Naive thymus-derived CD8-positive, alpha-beta T cell (primary cell): Measurements from ENCODE around the gene MEMO1. TPM values are rescaled to one million over a fixed set of nuclear protein-coding genes. Genes with fewer than 3 reads are reported as not detected.
A peak's percentile ranks its signal among the peaks of the same experiment; 100 is the strongest.
"Not testable (repeated sequence)": the region's sequence is repeated elsewhere in the genome, so short reads cannot be mapped to it uniquely, and the experiment has no call there.

ENCODE experiments used
- ATAC-seq, 2 donors: fragments of 150-1000 bp; cut with Tn5 transposase in 1 of 2; sonication (Bioruptor Pico), chemical (Tn5 transposase) in 1 of 2; 1 replicate in 1 of 2; 2 replicates in 1 of 2; pipeline ENCODE4 v1.10.0; 2021; ENCODE audit warnings: mild to moderate bottlenecking in 2 of 2, moderate library complexity in 2 of 2
- POLR2A ChIA-PET: fragments of 350-600 bp; sonication (Branson Sonifier 250); formaldehyde crosslinking; loops from one replicate; lab custom pipeline; 2021; ENCODE audit warnings: antibody characterized with exemption; lab: Charles Lee
- DNase-seq, 10 donors: peaks; one replicate each; pipeline versions ENCODE4 v3.0.0 to v3.0.0-alpha.2; 2020 to 2022
- H3K27ac Mint-ChIP-seq, 10 donors: one replicate each; pipeline ENCODE4 v1.8.0; 2020 to 2022; ENCODE audit warnings: mild to moderate bottlenecking in 10 of 10, mixed read lengths in 10 of 10, moderate library complexity in 4 of 10, inconsistent platforms in 1 of 10
- H3K27me3 Mint-ChIP-seq, 5 donors: one replicate each; pipeline ENCODE4 v1.8.0; 2021 to 2022; ENCODE audit warnings: mixed read lengths in 5 of 5
- H3K36me3 Mint-ChIP-seq, 3 donors: one replicate each; pipeline ENCODE4 v1.8.0; 2020 to 2022; ENCODE audit warnings: mixed read lengths in 3 of 3, mild to moderate bottlenecking in 2 of 3, inconsistent platforms in 1 of 3
- H3K4me1 Mint-ChIP-seq, 4 donors: one replicate each; pipeline ENCODE4 v1.8.0; 2021 to 2022; ENCODE audit warnings: mixed read lengths in 4 of 4
- H3K4me3 Mint-ChIP-seq, 10 donors: one replicate each; pipeline ENCODE4 v1.8.0; 2020 to 2022; ENCODE audit warnings: mild to moderate bottlenecking in 10 of 10, mixed read lengths in 10 of 10, moderate library complexity in 6 of 10, inconsistent platforms in 1 of 10
- H3K9me3 Mint-ChIP-seq, 9 donors: one replicate each; pipeline ENCODE4 v1.8.0; 2020 to 2022; ENCODE audit warnings: mixed read lengths in 9 of 9, mild to moderate bottlenecking in 3 of 9, inconsistent platforms in 1 of 9, moderate library complexity in 1 of 9
- polyA plus RNA-seq, 3 donors: library from polyadenylated mRNA; unstranded; fragments of 300-500 nt; fragmentation: Illumina TruSeq; gene quantifications; one replicate each; pipeline ENCODE4 v1.2.3, GENCODE V29; 2021
- total RNA-seq, 8 experiments: library from RNA in 2 of 8; stranded (reverse) in 2 of 8; gene quantifications; one replicate each; pipeline ENCODE4 v1.2.3 and lab custom pipeline; 2021 to 2026

The MEMO1 gene
- total RNA-seq (10 to 100 TPM; 35.1 to 35.8 TPM), polyA plus RNA-seq (10 to 100 TPM; 23.7 to 26.2 (median 25.2) TPM), total RNA-seq (lab: John Stamatoyannopoulos, UW) (1.5 to 5.3 (median 3.4) reads per million in 6 experiments)

DNA sequence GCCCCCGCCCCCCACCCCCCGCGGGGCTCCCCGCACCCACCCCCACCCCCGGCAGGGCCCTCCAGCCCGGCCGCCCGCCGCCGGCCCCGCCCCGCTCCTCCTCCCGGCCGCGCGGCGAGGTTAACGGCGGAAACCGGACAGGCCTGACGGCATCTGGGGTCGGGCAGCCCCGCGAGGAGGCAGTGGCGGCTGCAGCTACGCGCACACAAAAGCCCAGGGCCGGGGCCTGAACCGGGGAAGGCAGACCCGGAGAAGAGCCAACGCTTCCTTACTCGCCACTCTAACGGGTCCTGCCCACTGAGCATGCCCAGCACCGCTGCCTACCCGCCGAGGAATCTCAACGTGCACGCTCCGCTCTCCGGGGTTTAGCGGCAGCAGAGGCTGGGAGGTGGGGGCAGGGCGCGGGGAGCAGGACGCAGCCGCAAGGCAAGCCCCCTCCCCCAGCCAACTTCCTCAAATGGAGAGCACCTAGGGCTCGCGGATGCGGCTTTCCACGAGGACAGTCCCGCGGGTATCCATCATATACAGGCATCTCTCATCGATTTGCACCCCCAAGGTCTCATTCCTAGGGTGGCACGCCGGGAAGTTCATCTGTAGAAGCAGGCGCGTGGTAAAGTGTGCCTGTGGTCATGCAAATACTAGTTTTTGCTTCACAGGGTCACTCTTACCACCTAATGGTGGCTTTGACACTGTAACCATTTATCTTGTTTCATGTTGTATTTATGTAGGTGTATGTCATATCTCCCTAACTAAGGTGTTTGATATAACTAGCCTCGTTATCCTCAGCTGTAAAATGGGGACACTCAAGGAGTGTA is at the start of gene MEMO1:
MEMO1 (minus strand) TSS at position 339 of the 815 bp plus-strand sequence. CDS start 761 bp downstream, outside the sequence.
- H3K4me3 Mint-ChIP-seq, result peak within 1 kb of the TSS; percentile 86 to 94 (median 90)
- H3K27ac Mint-ChIP-seq, result peak within 1 kb of the TSS; percentile 89 to 98 (median 95)
- H3K9me3 Mint-ChIP-seq, result no peaks in the 10 kb centered on the region
- POLR2A ChIA-PET, result interaction anchor here (0.6 to 1.7 kb wide), 8 partner anchors 11 to 154 kb away, joined by 3 to 19 read pairs (median 4); partner anchors contain the start of genes DPY30, SLC30A6 and SPAST
- H3K36me3 Mint-ChIP-seq, result peaks cover 0 to 2% (median 2%) of the 10 kb centered on the region in 3 donors
- H3K4me1 Mint-ChIP-seq, result peaks cover 23 to 49% (median 46%) of the 10 kb centered on the region in 4 donors
- ATAC-seq (peak; percentile 75 to 81), DNase-seq (peak; percentile 79 to 96 (median 92))
- H3K27me3 Mint-ChIP-seq, result no peaks in the 10 kb centered on the region

DNA sequence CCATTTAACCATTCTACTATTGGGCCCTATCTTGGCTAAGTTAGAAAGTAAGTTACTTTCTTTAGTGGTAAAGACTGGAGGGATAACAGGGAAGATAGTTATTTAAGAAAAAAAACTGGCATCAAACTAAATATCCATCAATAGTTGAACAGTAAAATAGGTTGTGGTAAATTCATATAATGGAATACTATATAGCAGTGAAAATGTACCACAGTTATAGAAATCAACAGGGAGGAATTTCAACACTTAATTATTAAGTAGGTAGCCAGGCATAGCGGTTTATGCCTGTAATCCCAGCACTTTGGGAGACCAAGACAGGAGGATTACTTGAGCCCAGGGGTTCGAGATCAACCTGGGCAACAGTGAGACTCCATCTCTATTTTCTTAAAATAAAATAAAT is 49.5 kb upstream of the MEMO1 start:
- Mint-ChIP-seq H3K4me1 (peaks cover 7 to 25% (median 16%) of the 10 kb centered on the region in 4 donors), H3K27me3 (no peaks in the 10 kb centered on the region), H3K9me3 (peaks cover 0 to 1% (median 0%) of the 10 kb centered on the region in 9 donors), H3K27ac (no peak overlapping the region), H3K4me3 (no peak overlapping the region), H3K36me3 (peaks cover 0 to under 1% (median 0%) of the 10 kb centered on the region in 3 donors)
- no peak for DNase-seq
- ATAC-seq, result no peak
- POLR2A ChIA-PET, result no interaction called here

DNA sequence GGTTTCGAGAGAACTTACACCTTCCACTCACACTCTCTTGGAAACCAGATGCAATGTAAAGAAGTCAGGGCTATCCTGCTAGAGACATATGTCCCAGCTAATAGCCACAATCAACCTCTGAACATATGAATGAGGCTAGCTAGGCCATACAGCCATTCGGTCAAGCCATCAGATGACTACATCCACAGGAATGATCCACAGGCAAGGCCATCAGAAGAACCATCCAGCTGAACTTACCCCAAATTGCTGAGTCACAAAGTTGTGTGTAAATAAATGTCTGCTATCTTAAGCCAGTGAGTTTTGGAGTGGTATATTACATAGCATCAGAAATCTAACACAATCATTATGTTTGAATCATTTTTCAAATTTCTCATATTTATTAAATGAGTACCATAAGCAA is 47.3 kb upstream of the MEMO1 start:
- peaks cover 5 to 13% (median 7%) of the 10 kb centered on the region in 4 donors for H3K4me1 Mint-ChIP-seq
- H3K9me3 Mint-ChIP-seq, result peaks cover 0 to 1% (median 0%) of the 10 kb centered on the region in 9 donors
- no peaks in the 10 kb centered on the region for H3K36me3 Mint-ChIP-seq
- H3K27me3 Mint-ChIP-seq, result no peaks in the 10 kb centered on the region
- H3K27ac Mint-ChIP-seq, result no peak overlapping the region
- H3K4me3 Mint-ChIP-seq, result no peak overlapping the region
- POLR2A ChIA-PET, result no interaction called here
- no peak for ATAC-seq
- DNase-seq, result no peak

DNA sequence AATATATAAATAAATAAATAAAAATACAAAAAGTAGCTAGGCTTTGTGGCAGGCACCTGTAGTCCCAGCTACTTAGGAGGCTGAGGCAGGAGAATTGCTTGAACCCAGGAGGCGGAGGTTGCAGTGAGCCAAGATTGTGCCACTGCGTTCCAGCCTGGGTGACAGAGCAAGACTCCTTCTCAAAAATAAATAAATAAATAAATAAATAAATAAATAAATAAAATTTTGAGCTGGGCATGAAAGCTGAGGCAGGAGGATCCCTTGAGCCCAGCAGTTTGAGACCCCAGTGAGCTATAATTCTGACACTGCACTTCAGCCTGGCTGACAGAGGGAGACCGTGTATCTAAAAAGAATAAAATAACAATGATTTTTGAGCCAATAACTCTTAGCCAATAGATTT is 43.8 kb upstream of the MEMO1 start:
- POLR2A ChIA-PET, result interaction anchor here (1.0 kb wide), 1 partner anchor 15 kb away, joined by 5 read pairs; the partner anchor contains the start of gene DPY30
- not testable (repeated sequence) for H3K36me3 Mint-ChIP-seq, H3K9me3 Mint-ChIP-seq, ATAC-seq, H3K27me3 Mint-ChIP-seq, H3K27ac Mint-ChIP-seq, DNase-seq, H3K4me3 Mint-ChIP-seq, H3K4me1 Mint-ChIP-seq

DNA sequence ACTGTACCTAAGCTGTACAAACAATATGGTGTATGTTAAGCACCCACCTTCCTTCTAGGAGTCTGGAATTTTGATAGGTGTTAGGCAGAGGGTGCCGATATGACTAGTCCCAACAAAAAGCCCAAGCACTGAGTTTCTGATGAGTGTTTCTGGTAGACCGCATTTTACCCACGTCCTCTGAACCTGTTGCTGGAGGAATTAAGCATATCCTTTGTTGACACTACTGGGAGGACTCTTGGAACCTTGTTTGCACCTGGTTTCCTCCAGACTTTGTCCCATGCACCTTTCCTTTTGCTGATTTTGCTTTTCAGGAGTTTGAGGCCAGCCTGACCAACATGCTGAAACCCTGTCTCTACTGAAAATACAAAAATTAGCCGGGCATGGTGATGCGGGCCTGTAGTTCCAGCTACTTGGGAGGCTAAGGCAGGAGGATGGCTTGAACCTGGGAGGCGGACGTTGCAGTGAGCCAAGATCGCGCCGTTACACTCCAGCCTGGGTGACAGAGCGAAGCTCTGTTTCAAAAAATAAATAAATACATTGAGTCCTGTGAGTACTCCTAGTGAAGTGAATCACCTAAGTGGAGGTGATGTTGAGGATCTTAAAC is 41.1 kb upstream of the MEMO1 start:
- H3K36me3 Mint-ChIP-seq, result no peaks in the 10 kb centered on the region
- H3K27ac Mint-ChIP-seq, result no peak overlapping the region
- no peak for ATAC-seq
- no peaks in the 10 kb centered on the region for H3K9me3 Mint-ChIP-seq
- POLR2A ChIA-PET, result interaction anchor here (0.5 to 1.3 kb wide), 2 partner anchors 11 to 12 kb away, joined by 3 read pairs; partner anchors contain the start of genes DPY30 and SPAST
- no peaks in the 10 kb centered on the region for H3K4me1 Mint-ChIP-seq
- no peak overlapping the region for H3K4me3 Mint-ChIP-seq
- H3K27me3 Mint-ChIP-seq, result no peaks in the 10 kb centered on the region
- DNase-seq, result no peak

DNA sequence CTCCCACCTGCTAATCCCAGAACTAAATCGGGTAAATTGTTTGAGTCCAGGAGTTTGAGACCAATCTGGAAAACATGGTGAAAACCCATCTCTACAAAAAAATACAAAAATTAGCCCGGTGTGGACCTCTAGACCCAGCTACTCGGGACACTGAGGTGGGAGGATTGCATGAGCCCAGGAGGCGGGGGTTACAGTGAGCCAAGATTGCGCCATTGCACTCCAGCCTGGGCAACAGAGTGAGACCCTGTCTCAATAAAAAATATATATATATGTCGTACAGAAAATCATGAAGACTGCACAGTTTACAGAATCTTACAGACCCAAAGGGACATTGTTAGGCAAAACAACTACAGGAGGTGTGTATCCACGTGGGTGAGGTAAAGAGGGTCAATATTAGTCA is 32.8 kb upstream of the MEMO1 start:
- Mint-ChIP-seq H3K27ac (no peak overlapping the region), H3K9me3 (no peaks in the 10 kb centered on the region), H3K27me3 (peaks cover 0 to 3% (median 0%) of the 10 kb centered on the region in 5 donors), H3K4me3 (no peak overlapping the region), H3K36me3 (no peaks in the 10 kb centered on the region), H3K4me1 (peaks cover 2 to 16% (median 14%) of the 10 kb centered on the region in 4 donors)
- POLR2A ChIA-PET, result no interaction called here
- ATAC-seq (no peak), DNase-seq (no peak)

DNA sequence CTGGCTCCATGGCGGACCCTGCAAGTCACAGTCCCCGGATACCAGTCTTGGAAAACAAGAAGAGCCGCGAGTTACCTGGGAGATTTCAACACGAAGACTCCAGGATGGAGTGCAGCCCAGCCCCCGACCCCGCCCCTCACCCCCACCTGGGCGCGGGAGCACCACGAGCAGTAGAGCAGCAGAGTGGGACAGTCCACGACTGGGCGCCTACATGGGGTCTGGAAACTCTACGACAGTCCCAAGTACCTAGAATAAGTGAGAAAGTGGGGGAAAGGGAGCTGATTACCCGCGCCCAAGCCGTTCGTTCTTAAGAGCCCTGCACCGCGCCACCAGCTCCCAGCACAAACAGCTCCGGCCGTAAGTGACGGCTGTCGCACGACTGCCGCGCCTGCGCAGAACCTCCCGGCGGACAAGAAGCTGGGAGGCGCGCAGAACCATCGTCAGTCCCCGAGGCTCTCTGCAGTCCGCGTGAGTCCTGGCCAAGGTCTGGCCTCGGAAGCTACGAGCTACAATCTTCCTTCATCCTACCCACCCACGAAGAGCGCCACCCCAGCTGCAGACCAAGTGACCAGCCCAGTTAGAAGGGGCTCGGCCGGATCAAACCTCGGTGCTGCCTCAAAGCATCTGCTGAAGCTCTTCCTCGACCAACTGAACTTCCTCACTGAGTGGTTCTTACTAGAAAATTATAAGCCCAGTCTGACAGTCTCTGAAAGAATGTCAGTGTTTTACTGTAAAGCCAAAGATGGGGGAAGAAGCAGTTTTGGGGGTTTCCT is 28.8 kb upstream of the MEMO1 start, which contains the start of gene DPY30:
DPY30 (minus strand) TSS at position 359 of the 773 bp plus-strand sequence; CDS start at position 10, 349 bp downstream.
- POLR2A ChIA-PET, result interaction anchor here (0.6 to 2.9 kb wide), 13 partner anchors 10 to 317 kb away, joined by 3 to 73 read pairs (median 5); partner anchors contain the start of genes MEMO1 and SPAST
- peaks cover 3 to 25% (median 18%) of the 10 kb centered on the region in 4 donors for H3K4me1 Mint-ChIP-seq
- DNase-seq, result peak; percentile 82 to 94 (median 89)

DNA sequence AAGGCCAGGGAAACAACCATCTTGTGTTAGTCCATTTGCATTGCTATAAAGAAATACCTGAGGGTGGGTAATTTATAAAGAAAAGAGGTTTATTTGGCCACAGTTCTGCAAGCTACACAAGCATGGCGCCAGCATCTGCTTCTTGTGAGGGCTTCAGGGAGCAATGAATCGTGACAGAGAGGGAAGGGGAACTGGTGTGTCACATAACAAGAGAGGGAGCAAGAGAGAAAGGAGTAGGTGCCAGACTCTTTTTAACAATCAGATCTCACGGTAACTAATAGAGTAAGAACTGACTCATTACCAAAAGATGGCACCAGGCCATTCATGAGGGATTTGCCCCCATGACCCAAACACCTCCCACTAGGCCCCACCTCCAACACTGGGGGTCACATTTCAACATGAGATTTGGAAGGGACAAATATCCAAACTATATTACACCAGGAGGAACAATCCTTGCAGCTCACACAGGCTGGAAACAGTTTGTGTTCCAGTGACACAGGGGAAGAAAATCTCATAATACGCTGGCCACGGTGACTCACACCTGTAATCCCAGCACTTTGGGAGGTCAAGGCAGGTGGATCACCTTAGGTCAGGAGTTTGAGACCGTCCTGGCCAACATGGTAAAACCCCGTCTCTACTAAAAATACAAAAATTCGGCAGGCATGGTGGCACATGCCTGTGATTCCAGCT is 23.5 kb upstream of the MEMO1 start:
- Mint-ChIP-seq H3K27ac (peak overlapping the region in 4 of 10 donors; percentile 3 to 71 (median 44)), H3K4me3 (peak overlapping the region in 4 of 10 donors; percentile 9 to 15 (median 14)), H3K4me1 (peaks cover 13 to 44% (median 31%) of the 10 kb centered on the region in 4 donors), H3K36me3 (peaks cover 0 to 56% (median 8%) of the 10 kb centered on the region in 3 donors)
- H3K27me3 Mint-ChIP-seq, DNase-seq, ATAC-seq, H3K9me3 Mint-ChIP-seq: not testable (repeated sequence)
- POLR2A ChIA-PET, result interaction anchor here (0.6 to 0.7 kb wide), 2 partner anchors 197 to 277 kb away, joined by 3 to 4 read pairs; no protein-coding TSS in a partner anchor

More for the DNA sequence above, 28.8 kb upstream of the MEMO1 start, which contains the start of gene DPY30:
- Mint-ChIP-seq H3K27ac (peak within 1 kb of the TSS; percentile 91 to 98 (median 95)), H3K27me3 (peaks cover 0 to 3% (median 0%) of the 10 kb centered on the region in 5 donors), H3K9me3 (no peaks in the 10 kb centered on the region), H3K36me3 (peaks cover 0 to 17% (median 4%) of the 10 kb centered on the region in 3 donors), H3K4me3 (peak within 1 kb of the TSS; percentile 84 to 97 (median 92))
- peak; percentile 91 to 96 for ATAC-seq

DNA sequence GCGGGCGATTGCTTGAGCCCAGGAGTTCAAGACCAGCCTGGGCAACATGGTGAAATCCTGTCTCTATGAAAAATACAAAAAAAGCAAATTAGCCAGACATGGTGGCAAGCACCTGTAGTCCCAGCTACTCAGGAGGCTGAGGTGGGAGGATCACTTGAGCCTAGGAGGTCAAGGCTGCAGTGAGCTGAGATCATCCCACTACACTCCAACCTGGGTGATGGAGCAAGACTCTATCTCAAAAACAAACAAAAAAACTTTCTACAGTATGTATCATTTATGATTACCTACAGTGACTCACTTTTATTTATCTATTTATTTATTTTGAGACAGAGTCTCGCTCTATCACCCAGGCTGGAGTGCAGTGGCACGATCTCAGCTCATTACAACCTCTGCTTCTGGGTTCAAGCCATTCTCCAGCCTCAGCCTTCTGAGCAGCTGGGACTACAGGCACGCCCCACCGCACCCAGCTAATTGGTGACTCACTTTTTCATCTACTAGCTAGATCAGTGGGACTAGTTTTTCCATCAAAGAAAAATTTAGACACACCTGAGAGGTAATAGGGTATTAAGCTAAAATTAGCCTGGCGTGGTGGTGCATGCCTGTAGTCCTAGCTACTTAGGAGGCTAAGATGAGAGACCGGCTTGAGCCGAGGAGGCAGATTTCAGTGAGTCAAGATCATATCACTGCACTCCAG is 8.1 kb upstream of the MEMO1 start:
- not testable (repeated sequence) for H3K27me3 Mint-ChIP-seq

DNA sequence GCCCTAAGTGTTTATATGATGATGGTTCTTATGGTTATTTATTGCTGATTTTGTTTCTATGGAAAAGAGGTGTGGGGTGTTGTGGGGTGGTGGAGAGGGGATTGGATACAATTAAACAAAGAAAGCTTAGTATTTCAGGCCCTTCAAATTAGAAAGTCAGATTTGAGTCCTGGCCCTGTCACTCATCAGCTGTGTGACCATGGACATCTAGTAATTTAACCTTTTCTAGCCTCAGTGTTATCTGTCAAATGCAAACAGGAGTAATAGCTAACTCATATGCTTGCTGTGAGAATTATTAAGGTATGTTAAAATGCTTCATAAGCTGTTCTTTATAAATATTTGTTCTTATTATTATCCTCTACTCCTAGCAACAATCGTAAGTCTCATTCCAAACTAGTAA is 2.1 kb upstream of the MEMO1 start:
- no peaks in the 10 kb centered on the region for H3K9me3 Mint-ChIP-seq
- H3K27me3 Mint-ChIP-seq, result no peaks in the 10 kb centered on the region
- POLR2A ChIA-PET, result interaction anchor here (1.1 to 1.5 kb wide), 3 partner anchors 27 to 153 kb away, joined by 5 to 8 read pairs (median 6); partner anchors contain the start of genes DPY30, SLC30A6 and SPAST
- H3K4me1 Mint-ChIP-seq, result peaks cover 12 to 30% (median 28%) of the 10 kb centered on the region in 4 donors
- H3K36me3 Mint-ChIP-seq, result peaks cover 0 to 16% (median 6%) of the 10 kb centered on the region in 3 donors
- H3K4me3 Mint-ChIP-seq, result peak overlapping the region in 1 of 10 donors; percentile 36
- DNase-seq (no peak), ATAC-seq (no peak)
- H3K27ac Mint-ChIP-seq, result peak overlapping the region in 9 of 10 donors; percentile 24 to 97 (median 72)

More for the DNA sequence above, 8.1 kb upstream of the MEMO1 start:
- Mint-ChIP-seq H3K27ac (peak overlapping the region in 2 of 10 donors; percentile 19 to 33), H3K36me3 (peaks cover 0 to 48% (median 15%) of the 10 kb centered on the region in 3 donors)
- H3K4me3 Mint-ChIP-seq, ATAC-seq, H3K9me3 Mint-ChIP-seq, DNase-seq, H3K4me1 Mint-ChIP-seq: not testable (repeated sequence)
- POLR2A ChIA-PET, result interaction anchor here (0.7 kb wide), 1 partner anchor 19 kb away, joined by 3 read pairs; no protein-coding TSS in a partner anchor
